Measurements from ENCODE around the gene CFAP46. TPM values are rescaled to one million over a fixed set of nuclear protein-coding genes. Genes with fewer than 3 reads are reported as not detected.

The CFAP46 gene
- total RNA-seq, 1 donor from 2014 or later, result 4.4 TPM

- no peak for TF ChIP-seq CTCF (conservative IDR thresholded peaks at IDR 0.05)
- Mint-ChIP-seq H3K4me1 (no peaks in the 10 kb centered on the region), H3K27me3 (ENCODE audit: low read depth) (peaks cover 45% of the 10 kb centered on the region), H3K36me3 (ENCODE audit: low read depth) (peaks cover 6% of the 10 kb centered on the region), H3K4me3 (no peak overlapping the region), H3K27ac (ENCODE audit: unreplicated experiment) (no peak overlapping the region), H3K9me3 (peaks cover 7% of the 10 kb centered on the region)
- no peak for DNase-seq (ENCODE audit: low read depth, low spot score)
Measured at GRCh38 chr10:132820056-132820455, 122.3 kb downstream of the CFAP46 start.

- H3K9me3 Mint-ChIP-seq, result peaks cover 7% of the 10 kb centered on the region
- DNase-seq (ENCODE audit: low read depth, low spot score), result no peak
- H3K4me3 Mint-ChIP-seq, result no peak overlapping the region
- H3K36me3 Mint-ChIP-seq (ENCODE audit: low read depth), result peaks cover 6% of the 10 kb centered on the region
- no peaks in the 10 kb centered on the region for H3K4me1 Mint-ChIP-seq
- TF ChIP-seq CTCF (conservative IDR thresholded peaks at IDR 0.05), result no peak
- peaks cover 45% of the 10 kb centered on the region for H3K27me3 Mint-ChIP-seq (ENCODE audit: low read depth)
- no peak overlapping the region for H3K27ac Mint-ChIP-seq (ENCODE audit: unreplicated experiment)
Measured at GRCh38 chr10:132817701-132818211, 124.6 kb downstream of the CFAP46 start.

GRCh38 chr10:132816718-132817117, 125.7 kb downstream of the CFAP46 start:
- no peak for TF ChIP-seq CTCF (conservative IDR thresholded peaks at IDR 0.05)
- Mint-ChIP-seq H3K4me1 (no peaks in the 10 kb centered on the region), H3K9me3 (peaks cover 7% of the 10 kb centered on the region)

GRCh38 chr10:132815168-132815857, 127.1 kb downstream of the CFAP46 start:
- TF ChIP-seq CTCF (conservative IDR thresholded peaks at IDR 0.05), result no peak
- no peak for DNase-seq (ENCODE audit: low read depth, low spot score)
- no peak overlapping the region for H3K4me3 Mint-ChIP-seq
- H3K36me3 Mint-ChIP-seq (ENCODE audit: low read depth), result peaks cover 6% of the 10 kb centered on the region
- no peaks in the 10 kb centered on the region for H3K4me1 Mint-ChIP-seq
- H3K27ac Mint-ChIP-seq (ENCODE audit: unreplicated experiment), result no peak overlapping the region
- H3K9me3 Mint-ChIP-seq, result peaks cover 7% of the 10 kb centered on the region
- H3K27me3 Mint-ChIP-seq (ENCODE audit: low read depth), result peaks cover 45% of the 10 kb centered on the region

More at GRCh38 chr10:132816718-132817117, 125.7 kb downstream of the CFAP46 start:
- H3K36me3 Mint-ChIP-seq (ENCODE audit: low read depth), result peaks cover 6% of the 10 kb centered on the region
- peaks cover 45% of the 10 kb centered on the region for H3K27me3 Mint-ChIP-seq (ENCODE audit: low read depth)
- H3K4me3 Mint-ChIP-seq, result no peak overlapping the region
- no peak for DNase-seq (ENCODE audit: low read depth, low spot score)
- H3K27ac Mint-ChIP-seq (ENCODE audit: unreplicated experiment), result no peak overlapping the region

- Mint-ChIP-seq H3K4me1 (no peaks in the 10 kb centered on the region), H3K27ac (ENCODE audit: unreplicated experiment) (no peak overlapping the region), H3K9me3 (peaks cover 4% of the 10 kb centered on the region), H3K4me3 (no peak overlapping the region), H3K27me3 (ENCODE audit: low read depth) (peaks cover 43% of the 10 kb centered on the region), H3K36me3 (ENCODE audit: low read depth) (peaks cover 6% of the 10 kb centered on the region)
- no peak for DNase-seq (ENCODE audit: low read depth, low spot score)
- TF ChIP-seq CTCF (conservative IDR thresholded peaks at IDR 0.05), result no peak
Measured at GRCh38 chr10:132814469-132814856, 127.9 kb downstream of the CFAP46 start.

Data from neural crest cell (in vitro differentiated cells).